ENCODE data around the gene AFAP1L2.
"Not testable (repeated sequence)": the region's sequence is repeated elsewhere in the genome, so short reads cannot be mapped to it uniquely, and the experiment has no call there.

DNA sequence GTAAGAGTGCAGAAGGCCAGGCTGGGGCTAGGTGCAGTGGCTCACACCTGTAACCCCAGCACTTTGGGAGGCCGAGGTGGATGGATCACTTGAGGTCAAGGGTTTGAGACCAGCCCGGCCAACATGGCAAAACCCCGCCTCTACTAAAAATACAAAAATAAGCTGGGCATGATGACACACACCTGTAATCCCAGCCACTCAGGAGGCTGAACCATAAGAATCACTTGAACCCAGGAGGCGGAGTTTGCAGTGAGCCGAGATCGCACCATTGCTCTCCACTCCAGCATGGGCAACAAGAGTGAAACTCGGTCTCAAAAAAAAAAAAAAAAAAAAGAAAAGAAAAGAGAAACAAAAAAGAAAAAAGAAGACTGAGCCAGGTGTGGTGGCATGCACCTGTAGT, 55.2 kb downstream of the AFAP1L2 start:
- TF ChIP-seq, protein P1, sequence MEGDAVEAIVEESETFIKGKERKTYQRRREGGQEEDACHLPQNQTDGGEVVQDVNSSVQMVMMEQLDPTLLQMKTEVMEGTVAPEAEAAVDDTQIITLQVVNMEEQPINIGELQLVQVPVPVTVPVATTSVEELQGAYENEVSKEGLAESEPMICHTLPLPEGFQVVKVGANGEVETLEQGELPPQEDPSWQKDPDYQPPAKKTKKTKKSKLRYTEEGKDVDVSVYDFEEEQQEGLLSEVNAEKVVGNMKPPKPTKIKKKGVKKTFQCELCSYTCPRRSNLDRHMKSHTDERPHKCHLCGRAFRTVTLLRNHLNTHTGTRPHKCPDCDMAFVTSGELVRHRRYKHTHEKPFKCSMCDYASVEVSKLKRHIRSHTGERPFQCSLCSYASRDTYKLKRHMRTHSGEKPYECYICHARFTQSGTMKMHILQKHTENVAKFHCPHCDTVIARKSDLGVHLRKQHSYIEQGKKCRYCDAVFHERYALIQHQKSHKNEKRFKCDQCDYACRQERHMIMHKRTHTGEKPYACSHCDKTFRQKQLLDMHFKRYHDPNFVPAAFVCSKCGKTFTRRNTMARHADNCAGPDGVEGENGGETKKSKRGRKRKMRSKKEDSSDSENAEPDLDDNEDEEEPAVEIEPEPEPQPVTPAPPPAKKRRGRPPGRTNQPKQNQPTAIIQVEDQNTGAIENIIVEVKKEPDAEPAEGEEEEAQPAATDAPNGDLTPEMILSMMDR (conservative IDR thresholded peaks at IDR 0.05; ENCODE audit: low read length), result not testable (repeated sequence)
- not testable (repeated sequence) for TF ChIP-seq EZH2phosphoT487 (IDR thresholded peaks at IDR 0.05; ENCODE audit: borderline replicate concordance)
